H1 (cell line): Measurements from ENCODE around the gene GRM8. TPM values are rescaled to one million over a fixed set of nuclear protein-coding genes. Genes with fewer than 3 reads are reported as not detected.

ENCODE experiments used
- CTCF ChIA-PET: fragments of 300-600 bp; sonication (Branson Sonifier 250); formaldehyde crosslinking; loops from one replicate; lab custom pipeline; 2021; ENCODE audit not compliant: partially characterized antibody; lab: Charles Lee
- POLR2A ChIA-PET: fragments of 300-600 bp; sonication (Branson Sonifier 250); formaldehyde crosslinking; loops from one replicate; lab custom pipeline; 2021; ENCODE audit warnings: inconsistent platforms; ENCODE audit not compliant: partially characterized antibody; lab: Charles Lee
- DNase-seq, 2 experiments: peaks; one replicate each; pipeline versions ENCODE4 v3.0.0 to v3.0.0-alpha.2; 2010 to 2022; ENCODE audit warnings: low spot score in 2 of 2, low read depth in 1 of 2, mixed read lengths in 1 of 2
- FAIRE-seq: peaks from 2 replicates; lab custom pipeline; 2011; peaks lifted over from hg19 to GRCh38; lab: Jason Lieb, UNC
- H2AFZ ChIP-seq: 2 replicates; pipeline ENCODE4 v1.8.1; 2012; ENCODE audit warnings: low read length, inconsistent platforms
- H2AK5ac ChIP-seq: 2 replicates; pipeline ENCODE4 v1.6.1; 2013; ENCODE audit warnings: low read depth, low read length
- H2BK120ac ChIP-seq: replicated peaks from 2 replicates; pipeline ENCODE3; 2013; ENCODE audit warnings: low read depth, low read length, inconsistent platforms
- H2BK12ac ChIP-seq: 2 replicates; pipeline ENCODE4 v1.6.1; 2013; ENCODE audit warnings: low read depth, low read length
- H2BK15ac ChIP-seq: 2 replicates; pipeline ENCODE4 v1.6.1; 2013; ENCODE audit warnings: low read length
- H2BK20ac ChIP-seq: 2 replicates; pipeline ENCODE4 v1.6.1; 2013; ENCODE audit warnings: low read length
- H2BK5ac ChIP-seq: 2 replicates; pipeline ENCODE4 v1.6.1; 2013; ENCODE audit warnings: low read depth, low read length
- H3K14ac ChIP-seq: 2 replicates; pipeline ENCODE4 v1.6.1; 2013; ENCODE audit warnings: inconsistent platforms; ENCODE audit not compliant: insufficient read length
- H3K18ac ChIP-seq: 2 replicates; pipeline ENCODE4 v1.6.1; 2013; ENCODE audit warnings: low read length; ENCODE audit errors: extremely low read depth
- H3K23ac ChIP-seq: 2 replicates; pipeline ENCODE4 v1.6.1; 2013; ENCODE audit warnings: inconsistent platforms; ENCODE audit not compliant: insufficient read length
- H3K23me2 ChIP-seq: 2 replicates; pipeline ENCODE4 v1.6.1; 2013; ENCODE audit warnings: low read depth, low read length
- H3K27ac ChIP-seq: 2 replicates; pipeline ENCODE4 v1.6.1; 2011; ENCODE audit warnings: low read depth, low read length, inconsistent platforms
- H3K27me3 ChIP-seq, 4 experiments: replicated peaks in 1 of 4; 1 replicate in 1 of 4; 2 replicates in 3 of 4; pipeline versions ENCODE4 v1.6.1 to v1.8.1; 2011 to 2013; ENCODE audit warnings: low read length in 3 of 4, mild to moderate bottlenecking in 3 of 4, inconsistent platforms in 2 of 4, mixed read lengths in 2 of 4, moderate library complexity in 1 of 4; ENCODE audit not compliant: control insufficient read depth in 3 of 4, insufficient read depth in 3 of 4; ENCODE audit errors: extremely low read depth in 1 of 4
- H3K36me3 ChIP-seq, 4 experiments: 2 replicates each; pipeline versions ENCODE4 v1.6.1 to v1.8.1; 2011 to 2013; ENCODE audit warnings: mild to moderate bottlenecking in 4 of 4, low read length in 3 of 4, moderate library complexity in 2 of 4, control low read depth in 1 of 4, inconsistent platforms in 1 of 4; ENCODE audit not compliant: insufficient read depth in 4 of 4, control insufficient read depth in 2 of 4
- H3K4ac ChIP-seq: replicated peaks from 2 replicates; pipeline ENCODE3; 2013; ENCODE audit warnings: low read length, low read depth, mixed read lengths, inconsistent platforms; ENCODE audit not compliant: insufficient read length
- H3K4me1 ChIP-seq, 4 experiments: replicated peaks in 1 of 4; 1 replicate in 1 of 4; 2 replicates in 3 of 4; pipeline versions ENCODE4 v1.6.1 to v1.8.1; 2011 to 2013; ENCODE audit warnings: low read length in 3 of 4, inconsistent platforms in 2 of 4, mixed read lengths in 1 of 4; ENCODE audit not compliant: insufficient read depth in 4 of 4, control insufficient read depth in 3 of 4
- H3K4me2 ChIP-seq, 2 experiments: 2 replicates each; pipeline versions ENCODE4 v1.6.1 to v1.8.1; 2011 to 2013; ENCODE audit warnings: low read depth in 2 of 2, low read length in 2 of 2, control low read depth in 1 of 2, inconsistent platforms in 1 of 2, mild to moderate bottlenecking in 1 of 2; ENCODE audit not compliant: insufficient read depth in 1 of 2
- H3K4me3 ChIP-seq, 4 experiments: fragments of 200-600, 300-600 bp in 1 of 4; sonication (generic), shearing (Covaris generic), sonication (Bioruptor Twin) in 1 of 4; 2 replicates each; pipeline versions ENCODE4 v1.5.1 to v1.8.1; 2011 to 2016; ENCODE audit warnings: low read length in 4 of 4, low read depth in 3 of 4, control low read depth in 2 of 4, inconsistent platforms in 2 of 4, mild to moderate bottlenecking in 2 of 4, mixed read lengths in 1 of 4, moderate library complexity in 1 of 4; ENCODE audit not compliant: insufficient read depth in 2 of 4; ENCODE audit errors: extremely low read depth in 1 of 4
- H3K56ac ChIP-seq: replicated peaks from 2 replicates; pipeline ENCODE3; 2013; ENCODE audit warnings: low read depth, mild to moderate bottlenecking, mixed read lengths, low read length, inconsistent platforms; ENCODE audit not compliant: insufficient read length
- H3K79me1 ChIP-seq: 2 replicates; pipeline ENCODE4 v1.6.1; 2013; ENCODE audit warnings: low read depth, low read length, control low read depth
- H3K79me2 ChIP-seq, 2 experiments: 2 replicates each; pipeline versions ENCODE4 v1.6.1 to v1.8.1; 2012 to 2013; ENCODE audit warnings: low read length in 2 of 2, mild to moderate bottlenecking in 2 of 2, inconsistent platforms in 1 of 2; ENCODE audit not compliant: insufficient read depth in 2 of 2, control insufficient read depth in 1 of 2
- H3K9ac ChIP-seq, 4 experiments: replicated peaks in 1 of 4; 1 replicate in 1 of 4; 2 replicates in 3 of 4; pipeline versions ENCODE4 v1.6.1 to v1.8.1; 2011 to 2013; ENCODE audit warnings: low read depth in 3 of 4, low read length in 3 of 4, control low read depth in 2 of 4, mild to moderate bottlenecking in 2 of 4, moderate library complexity in 2 of 4, inconsistent platforms in 1 of 4; ENCODE audit errors: extremely low read depth in 1 of 4
- H3K9me3 ChIP-seq, 2 experiments: 2 replicates each; pipeline versions ENCODE4 v1.6.1 to v1.8.1; 2012 to 2013; ENCODE audit warnings: mild to moderate bottlenecking in 2 of 2, moderate library complexity in 2 of 2, control low read depth in 1 of 2, inconsistent platforms in 1 of 2, low read depth in 1 of 2, low read length in 1 of 2, mixed read lengths in 1 of 2; ENCODE audit not compliant: insufficient read depth in 2 of 2
- H4K20me1 ChIP-seq, 2 experiments: replicated peaks in 1 of 2; 2 replicates each; pipeline versions ENCODE3 to v1.8.1; 2011 to 2013; ENCODE audit warnings: inconsistent platforms in 2 of 2, low read length in 2 of 2, mild to moderate bottlenecking in 1 of 2; ENCODE audit not compliant: insufficient read depth in 2 of 2, control insufficient read depth in 1 of 2
- H4K5ac ChIP-seq: 2 replicates; pipeline ENCODE4 v1.6.1; 2013; ENCODE audit warnings: low read length, low read depth, mixed read lengths, inconsistent platforms; ENCODE audit not compliant: insufficient read length
- H4K8ac ChIP-seq: 2 replicates; pipeline ENCODE4 v1.8.0; 2013; ENCODE audit warnings: mild to moderate bottlenecking, moderate library complexity, low read length, inconsistent platforms; ENCODE audit not compliant: insufficient read depth; ENCODE audit errors: extremely low read depth
- H4K91ac ChIP-seq: replicated peaks from 2 replicates; pipeline ENCODE3; 2013; ENCODE audit warnings: low read length, mixed read lengths, inconsistent platforms; ENCODE audit not compliant: insufficient read length
- BACH1 ChIP-seq: IDR thresholded peaks from 2 replicates; pipeline ENCODE4 v1.6.1; 2012; ENCODE audit warnings: low read length, improper control_type of control experiment
- POLR2AphosphoS5 ChIP-seq: IDR thresholded peaks from 2 replicates; pipeline ENCODE4 v1.6.1; 2011; ENCODE audit warnings: low read depth, low read length
- RAD21 ChIP-seq, 2 experiments: IDR thresholded peaks in 1 of 2; conservative IDR thresholded peaks in 1 of 2; 2 replicates each; pipeline ENCODE4 v1.6.1; 2011; ENCODE audit warnings: low read depth in 2 of 2, low read length in 2 of 2, improper control_type of control experiment in 1 of 2, inconsistent platforms in 1 of 2, mild to moderate bottlenecking in 1 of 2, moderate library complexity in 1 of 2
- RFX5 ChIP-seq: IDR thresholded peaks from 2 replicates; pipeline ENCODE4 v1.6.1; 2011; ENCODE audit warnings: low read depth, low read length, improper control_type of control experiment, borderline replicate concordance
- SIRT6 ChIP-seq: IDR thresholded peaks from one replicate; pipeline ENCODE4 v1.7.1; 2012; ENCODE audit warnings: low read length, inconsistent platforms
- SIX5 ChIP-seq: IDR thresholded peaks from 2 replicates; pipeline ENCODE4 v1.6.1; 2011; ENCODE audit warnings: mild to moderate bottlenecking, low read depth, low read length
- SP2 ChIP-seq: IDR thresholded peaks from 2 replicates; pipeline ENCODE4 v1.6.1; 2012; ENCODE audit warnings: mild to moderate bottlenecking, low read length, inconsistent platforms
- SRF ChIP-seq: IDR thresholded peaks from 2 replicates; pipeline ENCODE4 v1.6.1; 2011; ENCODE audit warnings: mild to moderate bottlenecking, low read depth, low read length, moderate library complexity
- WGBS, 2 experiments: shearing (Covaris generic) in 1 of 2; methylation state at CpG; one replicate each; pipeline versions ENCODE4 v1.1.6 to v1.1.7; 2013 to 2015; ENCODE audit warnings: low lambda C conversion rate in 2 of 2, mixed read lengths in 2 of 2, inconsistent platforms in 1 of 2, low coverage in 1 of 2, missing lambda C conversion rate in 1 of 2; ENCODE audit not compliant: insufficient replicate concordance in 2 of 2, insufficient coverage in 1 of 2, insufficient read length in 1 of 2; ENCODE audit errors: extremely low coverage in 1 of 2, missing lambda C conversion rate in 1 of 2; 5-methylcytosine and 5-hydroxymethylcytosine counted together
- polyA plus RNA-seq, 7 experiments: library from polyadenylated mRNA; depleted of rRNA in 3 of 7; stranded (reverse) in 5 of 7; unstranded in 2 of 7; fragments of >200 nt in 5 of 7; fragments of 200-250 nt in 2 of 7; gene quantifications; 1 replicate in 5 of 7; 2 replicates in 1 of 7; 4 replicates in 1 of 7; pipeline versions ENCODE4 v1.2.1 to v1.2.3, GENCODE V29; 2011 to 2013; ENCODE audit warnings: missing spikeins in 2 of 7, mixed read lengths in 2 of 7
- total RNA-seq: library from RNA; stranded (reverse); fragmentation: NEBNext Ultra II Directional; extraction: Animal tissue kit (Norgen Biotek cat#: 25700); gene quantifications from 2 replicates; pipeline ENCODE4 v1.2.1, GENCODE V29; 2021
- TF ChIP-seq, protein P1 (sequence below): IDR thresholded peaks from 2 replicates; pipeline ENCODE4 v1.6.1; 2012; ENCODE audit warnings: inconsistent platforms

GRM8 gene
- total and polyA plus RNA-seq, 2 of the 8 experiments (the other 6 are each of a cell fraction or from before 2014, with no cell fraction given): 2.6 to 2.8 TPM

GRCh38 chr7:127135871-127136485 is 116.8 kb downstream of the GRM8 start:
- H3K18ac ChIP-seq: no peak overlapping the region
- CTCF ChIA-PET: interaction anchor here (1.2 to 3.2 kb wide), 4 partner anchors 13 to 69 kb away, joined by 3 to 12 read pairs (median 4); no protein-coding TSS in a partner anchor

More at GRCh38 chr7:127135871-127136485, 116.8 kb downstream of the GRM8 start:
- 95% methylated on average over 2 of the region's 2 CpGs; no CpG with 5 or more reads in 1 of the 2 experiments for whole genome bisulfite sequencing, 2 experiments
- Histone ChIP-seq H4K8ac (no peak overlapping the region), H4K5ac (no peak overlapping the region), H3K4me3 (no peak overlapping the region), H2BK20ac (no peak overlapping the region), H2BK120ac (no peak overlapping the region), H3K4me1 (no peaks in the 10 kb centered on the region), H3K23me2 (no peaks in the 10 kb centered on the region), H3K9me3 (no peaks in the 10 kb centered on the region), H3K14ac (no peak overlapping the region), H3K36me3 (no peaks in the 10 kb centered on the region), H3K9ac (no peak overlapping the region), H2BK15ac (no peak overlapping the region), H2AFZ (no peak overlapping the region), H3K79me2 (no peaks in the 10 kb centered on the region), H3K27me3 (no peaks in the 10 kb centered on the region), H2BK5ac (no peak overlapping the region), H4K91ac (no peak overlapping the region), H3K79me1 (no peaks in the 10 kb centered on the region), H2AK5ac (no peak overlapping the region), H3K4ac (no peak overlapping the region), H3K4me2 (no peak overlapping the region), H2BK12ac (no peak overlapping the region), H3K27ac (no peak overlapping the region), H3K23ac (no peak overlapping the region), H3K56ac (no peak overlapping the region), H4K20me1 (no peaks in the 10 kb centered on the region)
- no peak for FAIRE-seq
- no peak for TF ChIP-seq RAD21 (IDR thresholded peaks at IDR 0.05 in 1 of 2, conservative IDR thresholded peaks at IDR 0.05 in 1 of 2; ENCODE audit: low read depth in 2 of 2, low read length in 2 of 2)
- TF ChIP-seq BACH1: no peak
- TF ChIP-seq, protein P1, sequence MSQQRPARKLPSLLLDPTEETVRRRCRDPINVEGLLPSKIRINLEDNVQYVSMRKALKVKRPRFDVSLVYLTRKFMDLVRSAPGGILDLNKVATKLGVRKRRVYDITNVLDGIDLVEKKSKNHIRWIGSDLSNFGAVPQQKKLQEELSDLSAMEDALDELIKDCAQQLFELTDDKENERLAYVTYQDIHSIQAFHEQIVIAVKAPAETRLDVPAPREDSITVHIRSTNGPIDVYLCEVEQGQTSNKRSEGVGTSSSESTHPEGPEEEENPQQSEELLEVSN: no peak
- TF ChIP-seq RFX5: no peak
- no peak for TF ChIP-seq SIX5
- no peak for TF ChIP-seq POLR2AphosphoS5
- TF ChIP-seq SP2: no peak
- TF ChIP-seq SRF: no peak
- no peak for TF ChIP-seq SIRT6
- POLR2A ChIA-PET: no interaction called here
- no peak for DNase-seq
